M059J (cell line): ENCODE results near the gene CTSV. TPM values are rescaled to one million over a fixed set of nuclear protein-coding genes. Genes with fewer than 3 reads are reported as not detected.
"Not testable (repeated sequence)": the region's sequence is repeated elsewhere in the genome, so short reads cannot be mapped to it uniquely, and the experiment has no call there.

Experiments
- DNase-seq: peaks from one replicate; pipeline ENCODE4 v3.0.0-alpha.2; 2012; ENCODE audit warnings: low read depth
- total RNA-seq: library from RNA; depleted of rRNA; stranded (reverse); fragments of >200 nt; shearing (Covaris generic); gene quantifications from 2 replicates; pipeline ENCODE4 v1.2.3, GENCODE V29; 2014; rRNA removed

Gene CTSV
- total RNA-seq, 1 experiment from 2014 or later = 11.2 TPM

GRCh38 chr9:97041898-97042297, 3.0 kb upstream of the CTSV start:
- no peak for DNase-seq

- DNase-seq = peak; percentile 55
Observed at GRCh38 chr9:97039514-97039860, 545 bp upstream of the CTSV start.

GRCh38 chr9:97023505-97023904, 15.4 kb downstream of the CTSV start:
- DNase-seq = not testable (repeated sequence)

GRCh38 chr9:97013151-97014132, 25.5 kb downstream of the CTSV start:
- DNase-seq = peak; percentile 74

- peak; percentile 15 for DNase-seq
Observed at GRCh38 chr9:97012617-97013016, 26.3 kb downstream of the CTSV start.

GRCh38 chr9:97002195-97002594, 36.7 kb downstream of the CTSV start:
- DNase-seq = not testable (repeated sequence)

- DNase-seq = not testable (repeated sequence)
Observed at GRCh38 chr9:97001338-97001737, 37.6 kb downstream of the CTSV start.

- peak; percentile 5 for DNase-seq
Observed at GRCh38 chr9:97000139-97000787, 38.7 kb downstream of the CTSV start.

GRCh38 chr9:96999733-97000132, 39.2 kb downstream of the CTSV start:
- DNase-seq = not testable (repeated sequence)

GRCh38 chr9:96997009-96997701, 41.8 kb downstream of the CTSV start:
- not testable (repeated sequence) for DNase-seq

- DNase-seq = not testable (repeated sequence)
Observed at GRCh38 chr9:96994531-96995016, 44.4 kb downstream of the CTSV start.

- DNase-seq = not testable (repeated sequence)
Observed at GRCh38 chr9:96992303-96992702, 46.6 kb downstream of the CTSV start.

- not testable (repeated sequence) for DNase-seq
Observed at GRCh38 chr9:96989747-96990318, 49.1 kb downstream of the CTSV start.

- not testable (repeated sequence) for DNase-seq
Observed at GRCh38 chr9:96984887-96985286, 54.1 kb downstream of the CTSV start.

GRCh38 chr9:96984139-96984538, 54.8 kb downstream of the CTSV start:
- DNase-seq = not testable (repeated sequence)

GRCh38 chr9:96983496-96984122, 55.3 kb downstream of the CTSV start:
- DNase-seq = not testable (repeated sequence)

Other genes starting within 250 kb of the CTSV start
- gene ZNF782, start 184.6 kb downstream of the CTSV start, total RNA-seq = 2.0 and 3.9 TPM in 2 replicates
- gene NUTM2G, start 110.3 kb downstream of the CTSV start, total RNA-seq = not detected in 2 replicates